GM18520 (cell line): ENCODE data around the gene CISH.

Source experiments
- ATAC-seq: cut with Tn5 transposase; IDR thresholded peaks from one replicate; pipeline ENCODE4 v1.9.1; 2021; ENCODE audit not compliant: unreplicated experiment

Gene CISH, protein sequence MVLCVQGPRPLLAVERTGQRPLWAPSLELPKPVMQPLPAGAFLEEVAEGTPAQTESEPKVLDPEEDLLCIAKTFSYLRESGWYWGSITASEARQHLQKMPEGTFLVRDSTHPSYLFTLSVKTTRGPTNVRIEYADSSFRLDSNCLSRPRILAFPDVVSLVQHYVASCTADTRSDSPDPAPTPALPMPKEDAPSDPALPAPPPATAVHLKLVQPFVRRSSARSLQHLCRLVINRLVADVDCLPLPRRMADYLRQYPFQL

DNA sequence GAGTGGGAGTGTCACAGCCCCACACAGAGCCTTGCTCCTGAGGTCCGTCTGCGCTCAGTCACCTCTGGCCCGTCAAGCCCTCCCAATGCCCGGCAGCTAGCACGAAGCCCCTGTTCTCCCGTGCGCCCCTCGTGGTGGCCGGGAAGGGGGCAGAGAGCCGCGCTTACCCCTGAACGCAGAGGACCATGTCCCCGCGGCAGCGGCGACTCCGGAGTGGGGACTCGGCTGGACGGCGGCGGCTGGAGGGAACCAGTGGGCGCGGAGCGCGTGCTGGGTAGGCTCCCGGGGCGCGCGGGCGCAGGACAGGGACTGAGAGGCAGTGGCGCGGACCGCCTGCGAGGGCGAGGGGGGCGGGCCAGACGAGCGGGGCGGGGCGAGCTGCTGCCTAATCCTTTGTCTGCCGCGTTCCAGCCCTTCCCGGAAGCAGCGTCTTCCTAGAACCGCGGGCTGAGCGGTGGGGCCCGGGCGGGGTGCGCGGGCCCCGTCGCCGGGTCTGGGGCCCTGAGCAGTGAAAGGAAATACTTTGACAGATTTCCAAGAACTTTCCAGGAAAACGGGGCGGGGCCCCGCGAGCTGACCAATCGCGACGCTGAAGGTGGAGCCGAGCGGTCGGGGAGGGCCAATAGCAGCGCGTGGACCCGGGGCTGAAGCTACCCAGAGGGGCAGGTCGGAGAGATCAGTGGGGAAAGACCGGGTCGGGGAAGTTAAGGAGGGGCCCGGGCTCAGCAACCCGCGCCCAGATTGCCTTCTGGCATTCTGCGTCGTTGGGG is at the start of gene CISH:
TSS of gene CISH (minus strand) at position 311 of the 770 bp plus-strand sequence. CDS start at position 187, 124 bp downstream.
- peak; percentile 51 for ATAC-seq

DNA sequence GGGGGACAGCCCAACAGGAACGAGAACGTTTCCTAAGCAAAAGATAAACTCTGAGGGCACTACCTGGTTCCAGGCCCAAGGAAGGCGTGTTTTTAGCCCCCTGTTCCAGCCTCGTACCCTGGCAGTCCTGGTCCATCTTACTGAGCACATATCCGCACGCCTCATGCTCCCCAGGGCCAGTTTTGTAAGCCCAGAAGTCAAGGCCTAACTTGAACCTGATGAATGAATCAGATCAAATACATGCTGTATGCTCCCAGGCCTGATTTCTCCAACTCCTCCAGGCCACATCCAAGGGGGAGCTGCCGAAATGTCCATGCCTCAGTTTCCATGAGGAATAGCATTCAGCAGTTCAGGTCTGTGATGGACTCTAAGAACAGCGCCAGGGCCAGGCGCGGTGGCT is 48.8 kb upstream of the CISH start:
- no peak for ATAC-seq

DNA sequence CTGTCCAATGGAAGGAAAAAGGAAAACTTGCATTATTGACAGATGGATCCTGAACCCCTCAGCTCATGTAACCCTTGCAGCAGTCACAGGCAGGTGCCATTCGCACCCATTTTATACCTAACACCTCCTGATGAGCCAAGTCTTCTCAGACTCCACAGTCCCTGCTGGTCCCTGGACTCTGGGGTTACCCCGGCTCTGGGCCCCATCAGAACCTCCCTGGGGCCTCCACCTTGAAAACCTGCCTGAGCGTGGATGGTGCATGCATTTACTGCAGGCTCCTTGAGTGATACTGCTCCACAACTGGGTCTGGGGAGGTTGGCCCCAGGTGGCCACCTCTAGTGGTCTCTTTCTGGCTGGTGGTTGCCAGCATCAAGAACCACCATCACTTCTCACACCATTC is 47.3 kb upstream of the CISH start:
- ATAC-seq = no peak

DNA sequence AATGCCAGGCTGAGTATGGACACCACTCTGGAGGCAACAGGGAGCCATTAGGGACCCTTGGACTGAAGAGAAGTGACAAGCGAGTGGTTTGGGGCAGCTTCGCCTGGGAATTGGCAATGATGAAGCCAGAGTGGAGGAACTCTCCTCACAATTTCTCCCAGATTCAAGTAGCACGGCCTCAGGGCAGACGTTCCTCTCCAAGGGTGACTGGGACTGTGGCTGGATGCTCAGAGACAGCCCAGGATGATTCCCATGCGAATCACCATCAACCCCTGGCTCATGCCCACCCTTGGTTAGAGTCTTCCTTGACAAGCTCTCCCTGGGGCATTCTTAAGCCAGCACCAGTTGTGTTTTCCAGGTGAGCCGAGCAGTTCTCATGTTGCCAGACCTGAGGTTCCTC is 46.8 kb upstream of the CISH start:
- no peak for ATAC-seq

DNA sequence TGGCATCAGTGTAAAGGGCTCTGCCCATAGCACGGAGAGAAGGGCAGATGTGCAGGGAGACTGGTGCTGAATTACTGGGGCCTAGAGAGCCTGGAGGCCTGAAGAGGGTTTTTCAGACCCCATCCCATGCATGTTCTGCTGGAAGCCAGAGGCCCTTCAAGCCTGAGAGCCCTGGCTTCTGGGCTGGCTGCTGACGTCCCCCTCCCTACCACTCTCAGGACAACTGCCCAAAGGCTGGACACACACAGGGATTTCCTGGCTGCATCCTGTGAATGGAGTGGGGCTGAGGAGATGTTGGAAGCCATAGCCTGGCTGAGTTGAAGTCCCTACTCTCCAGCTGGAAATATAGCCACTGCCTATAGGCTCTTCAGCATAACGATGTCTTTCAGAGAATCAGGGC is 46.2 kb upstream of the CISH start:
- no peak for ATAC-seq

DNA sequence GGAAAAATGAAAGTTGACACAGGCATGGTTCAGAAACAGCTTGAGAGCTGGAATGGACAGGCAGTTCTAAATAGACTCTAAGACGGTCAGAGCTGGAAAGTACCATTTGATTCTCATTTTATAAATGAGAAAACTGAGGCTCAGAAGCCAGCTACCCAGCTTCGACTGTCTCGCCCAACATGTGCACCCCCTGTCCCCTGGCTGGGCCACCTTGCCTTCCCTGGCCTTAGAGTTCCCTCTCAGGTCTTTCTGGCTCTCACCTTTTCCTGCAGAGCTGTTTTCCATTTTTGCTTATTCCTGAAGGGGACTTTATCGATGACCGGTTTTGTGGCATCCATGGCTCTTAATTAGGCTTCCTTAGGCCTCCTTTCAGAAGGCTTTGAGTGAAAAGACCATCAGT is 45.8 kb upstream of the CISH start:
- ATAC-seq = no peak

DNA sequence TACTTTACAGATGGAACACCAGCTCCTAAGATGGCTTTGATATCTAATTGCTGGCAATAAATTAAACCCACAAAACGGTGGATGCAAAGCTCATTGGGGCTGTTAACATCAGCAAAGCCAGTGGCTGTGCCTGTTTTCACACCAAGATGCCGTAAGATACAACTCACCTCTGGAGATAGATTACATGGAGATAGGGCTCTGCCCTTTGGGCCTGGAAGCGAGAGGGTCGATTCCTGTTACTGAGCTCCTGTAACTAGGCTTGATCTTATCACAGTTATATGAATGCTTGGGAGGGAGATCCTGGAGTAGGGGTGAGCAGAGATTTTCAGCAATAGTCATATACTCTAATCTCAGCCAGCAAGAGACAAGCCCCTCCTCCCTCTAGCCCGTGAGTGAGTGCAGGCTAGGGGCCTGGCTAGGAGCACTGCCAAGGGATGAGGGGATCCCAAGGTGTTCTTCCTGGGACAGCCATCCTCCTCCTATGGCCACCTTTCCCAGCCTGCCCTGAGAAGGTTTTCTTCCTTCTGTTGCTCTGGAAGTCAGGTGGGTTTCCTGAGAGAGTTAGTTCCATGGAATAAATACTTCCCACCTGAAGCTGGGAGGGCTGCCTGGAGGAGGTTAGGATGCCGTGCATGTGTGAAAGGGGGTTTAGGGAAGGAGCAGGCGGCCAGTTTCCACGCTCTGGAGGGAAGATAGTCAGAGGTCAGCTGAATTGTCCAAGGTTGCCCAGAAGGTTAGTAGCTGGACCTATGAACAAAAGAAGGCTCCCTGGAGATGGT is 45.0 kb upstream of the CISH start:
- ATAC-seq = no peak

DNA sequence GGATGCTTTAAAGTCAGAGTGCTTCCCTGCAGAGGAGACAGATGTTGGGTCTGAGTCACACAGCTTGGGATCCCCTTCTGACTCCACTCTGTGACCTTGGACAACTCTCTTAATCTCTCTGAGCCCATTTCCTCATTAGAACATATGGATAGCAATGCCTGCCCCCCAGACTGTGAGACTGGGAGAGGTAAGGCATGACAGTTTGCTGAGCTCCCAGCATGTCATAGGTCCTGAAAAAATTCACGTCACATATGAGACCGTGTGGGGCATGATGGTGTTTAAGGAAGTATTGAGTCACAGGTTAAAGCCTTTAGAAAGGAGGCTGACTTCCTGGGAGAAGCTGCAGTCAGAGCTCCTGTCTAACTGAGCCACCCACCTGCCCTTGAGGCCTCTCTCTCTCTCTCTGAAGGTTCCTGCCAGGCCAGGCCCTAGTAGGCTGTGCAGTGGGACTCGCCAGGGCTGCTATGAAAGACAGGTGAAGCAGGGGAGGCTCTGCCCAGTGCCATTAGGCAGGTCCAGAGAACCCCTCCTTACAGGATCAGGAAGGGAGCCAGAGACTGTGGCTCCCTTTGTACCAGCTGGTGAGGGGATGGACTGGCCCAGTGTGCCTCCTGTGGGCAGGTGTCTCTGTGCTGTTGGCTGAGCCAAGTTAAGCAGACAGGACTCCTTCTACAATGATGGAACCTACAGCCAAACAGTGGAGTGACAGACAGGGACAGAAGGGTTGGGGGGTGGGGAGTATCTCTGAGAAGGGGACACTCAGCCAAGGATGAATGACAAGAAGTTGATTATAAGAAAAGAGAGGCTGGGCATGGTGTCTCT is 43.6 kb upstream of the CISH start:
- no peak for ATAC-seq

DNA sequence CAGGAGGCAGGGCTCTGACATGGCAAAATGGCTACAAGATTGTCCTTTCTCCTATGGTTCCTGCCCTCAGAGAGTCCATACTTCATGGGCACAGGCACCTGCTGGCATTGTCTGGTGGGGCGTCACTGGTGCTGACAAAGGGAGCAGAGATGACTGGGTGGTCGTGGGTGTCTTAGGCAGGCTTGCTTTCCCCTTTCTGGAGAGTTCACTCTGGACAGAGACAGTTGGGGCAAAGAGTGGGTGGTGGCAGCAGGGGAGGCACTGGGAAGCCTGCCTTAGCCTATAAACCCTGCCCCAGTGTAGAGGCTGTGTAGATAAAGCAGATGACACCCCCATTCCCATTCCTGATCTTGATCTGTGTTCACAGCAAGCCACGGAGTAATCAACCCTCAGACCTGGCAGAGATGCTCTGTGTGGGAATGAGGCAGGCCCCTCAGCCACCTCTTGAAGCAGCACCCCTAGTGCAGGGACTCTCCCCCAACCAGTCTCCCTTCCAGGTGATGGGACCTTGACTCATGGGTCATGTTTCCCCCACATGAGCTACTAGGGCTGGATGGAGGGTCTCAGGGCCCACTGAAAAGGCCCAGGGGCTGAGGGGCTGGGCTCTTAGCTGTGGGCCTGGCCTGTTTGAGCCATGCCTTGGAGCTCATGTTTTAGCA is 42.5 kb upstream of the CISH start:
- no peak for ATAC-seq

DNA sequence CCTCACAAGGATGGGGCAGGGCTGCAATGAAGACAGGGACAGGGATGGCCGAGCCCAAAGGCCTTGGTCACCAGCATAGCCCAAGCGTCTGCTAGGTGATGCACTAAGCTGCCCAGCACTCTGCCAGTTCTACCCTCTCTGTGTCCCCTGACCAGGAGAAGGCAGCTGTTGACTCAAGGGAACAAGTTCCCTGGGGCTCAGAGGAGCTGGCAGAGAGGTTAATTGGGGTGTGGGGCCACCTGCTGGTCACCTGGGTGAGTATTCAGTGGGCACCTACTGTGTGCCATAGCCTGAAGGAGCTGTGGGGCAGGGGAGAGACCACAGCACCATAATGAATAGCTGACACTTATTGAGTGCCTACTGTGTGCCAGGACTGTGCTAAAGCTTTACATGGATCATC is 41.1 kb upstream of the CISH start:
- ATAC-seq = no peak

DNA sequence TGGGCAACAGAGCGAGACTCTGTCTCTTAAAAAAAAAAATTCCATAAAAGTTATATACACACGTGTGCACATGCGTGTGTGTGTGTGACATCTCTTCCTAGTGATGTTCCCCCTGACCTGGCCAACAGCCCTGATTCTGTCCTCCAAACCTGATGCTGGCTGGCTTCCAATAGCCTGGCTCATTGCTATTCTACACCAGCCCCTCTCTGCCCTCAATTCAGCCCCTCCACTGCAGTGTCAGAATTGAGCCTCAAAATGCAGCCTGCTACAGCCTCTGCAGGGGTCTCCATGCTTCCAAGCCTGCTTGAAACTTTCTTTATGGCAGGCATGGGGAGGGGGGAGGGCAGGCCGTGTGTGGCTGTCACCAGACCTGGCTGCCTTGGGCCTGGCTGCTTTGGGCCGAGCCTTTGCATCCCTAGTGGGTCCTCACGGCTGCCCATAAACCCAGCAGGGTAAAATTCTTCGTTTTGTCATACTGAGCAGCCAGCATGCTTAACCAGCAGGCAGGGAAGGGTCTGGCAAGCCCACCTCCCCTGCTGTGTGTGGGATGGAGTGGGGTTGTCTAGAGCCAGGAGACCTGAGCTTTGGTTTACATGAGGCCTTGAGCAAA is 40.5 kb upstream of the CISH start:
- ATAC-seq = no peak

DNA sequence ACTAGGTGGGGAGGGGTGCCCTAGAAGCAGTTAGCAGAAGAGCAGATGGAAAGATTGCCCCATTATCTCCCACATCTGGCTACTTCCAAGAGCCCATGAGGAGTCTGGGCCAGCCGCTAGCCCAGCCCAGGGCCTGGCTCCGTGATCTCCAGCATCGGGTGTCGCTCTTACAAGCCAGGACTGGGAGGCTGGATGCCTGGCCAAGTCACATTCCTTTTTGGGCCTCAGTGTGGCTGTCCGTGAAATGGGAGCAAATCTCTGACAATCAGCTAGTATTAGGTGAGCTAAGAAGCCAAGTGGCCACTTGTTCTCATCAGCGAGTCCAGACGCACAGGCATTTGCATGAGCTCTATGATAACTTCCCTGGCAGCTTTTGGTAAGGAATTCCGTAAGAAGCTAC is 39.9 kb upstream of the CISH start:
- ATAC-seq = no peak

DNA sequence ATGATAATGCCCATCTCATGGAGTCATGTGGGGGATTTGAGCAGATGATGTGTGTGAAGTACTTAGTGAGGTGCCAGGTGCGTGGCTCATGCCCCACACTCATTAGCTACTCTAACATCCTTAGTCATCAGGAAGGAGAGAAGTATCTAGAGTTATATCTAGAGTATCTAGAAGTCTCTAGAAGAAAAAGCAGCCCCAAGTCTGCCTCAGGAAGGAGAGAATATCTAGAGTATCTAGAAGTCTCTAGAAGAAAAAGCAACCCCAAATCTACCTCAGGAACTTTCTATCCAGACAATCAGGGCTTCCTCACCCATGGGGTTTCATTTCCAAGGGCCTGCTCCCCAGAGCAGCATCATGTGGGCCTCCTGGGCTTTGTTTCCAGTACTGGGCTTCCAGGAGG is 38.4 kb upstream of the CISH start:
- ATAC-seq = no peak

DNA sequence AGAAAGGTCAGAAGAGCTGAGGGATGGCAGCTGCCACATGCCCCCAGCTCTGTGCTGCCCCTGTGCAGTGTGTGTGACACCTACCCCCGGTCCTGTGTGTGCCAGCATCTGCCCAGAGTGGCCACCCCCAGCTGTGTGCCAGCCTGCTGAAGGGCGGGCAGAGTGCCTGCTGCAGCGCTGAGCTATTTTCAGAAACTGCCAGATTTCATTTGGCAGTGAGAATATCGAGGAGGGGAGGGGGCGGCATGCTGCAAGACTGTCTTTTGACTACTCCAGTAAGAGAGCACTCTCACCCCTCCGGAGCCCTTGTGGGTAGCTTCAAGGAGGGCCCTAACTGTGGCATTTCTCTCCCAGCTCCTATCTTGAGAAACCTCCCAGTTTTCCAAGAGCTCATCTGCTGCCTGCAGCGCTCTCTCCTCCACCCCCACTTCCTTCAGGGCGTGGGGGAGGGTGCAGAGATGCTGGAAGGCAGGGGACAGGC is 37.9 kb upstream of the CISH start:
- no peak for ATAC-seq

DNA sequence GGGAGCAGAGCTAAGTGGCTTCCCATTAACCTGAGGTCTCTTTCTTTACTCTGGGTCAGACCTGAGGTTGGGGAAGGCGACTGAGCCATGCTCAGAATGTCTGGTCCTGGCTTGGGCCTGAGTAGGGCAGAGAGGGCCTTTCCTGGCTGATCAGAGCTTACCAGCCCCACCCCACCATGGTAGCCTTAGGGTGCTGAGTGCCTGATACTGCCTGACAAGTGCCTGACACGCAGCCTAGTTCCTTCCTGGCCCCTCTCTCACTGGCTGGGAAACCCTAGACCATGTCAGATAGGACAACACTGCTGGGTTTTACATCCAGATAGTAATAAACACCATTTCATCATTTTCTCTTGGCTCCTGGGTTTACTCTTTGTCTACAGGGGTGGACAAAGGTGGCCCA is 37.4 kb upstream of the CISH start:
- ATAC-seq = no peak

DNA sequence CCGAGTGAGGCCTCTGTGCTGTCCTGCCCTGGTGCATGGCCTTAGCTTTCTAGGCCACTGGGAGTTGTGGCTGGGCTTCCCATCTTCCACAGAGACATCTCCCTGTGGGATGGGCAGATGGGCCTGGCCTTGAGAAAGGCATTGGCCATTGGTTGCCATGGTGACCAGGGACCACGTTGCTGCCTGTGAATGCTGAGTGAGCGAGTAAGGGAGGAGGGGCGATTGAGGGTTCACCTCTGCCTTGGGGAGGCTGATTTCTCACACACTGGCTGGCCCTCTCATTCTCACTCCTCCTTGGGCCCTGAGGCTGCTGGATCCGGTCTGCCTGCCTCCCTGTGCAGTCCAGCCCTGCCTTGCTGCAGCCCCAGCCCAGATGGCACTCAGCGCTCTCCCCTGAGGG is 36.7 kb upstream of the CISH start:
- ATAC-seq = no peak

DNA sequence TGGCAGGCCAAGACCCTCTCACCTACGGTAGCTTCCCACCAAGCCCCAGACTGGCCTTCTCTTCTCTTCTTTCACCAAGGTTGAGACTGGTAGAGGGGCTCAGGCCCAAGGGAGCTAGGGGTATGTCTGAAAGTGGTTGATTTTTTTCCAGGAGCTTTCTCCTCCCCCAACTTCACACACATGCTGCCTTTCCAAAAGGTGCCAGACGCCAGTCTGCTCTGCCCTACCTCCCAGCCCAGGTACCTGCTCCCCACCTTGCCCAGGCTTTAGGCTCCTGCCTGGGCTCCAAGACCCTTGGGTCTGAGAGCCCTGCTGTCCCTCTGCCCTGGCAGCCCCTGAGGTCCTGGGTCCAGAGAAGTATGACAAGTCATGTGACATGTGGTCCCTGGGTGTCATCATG is 33.8 kb upstream of the CISH start:
- no peak for ATAC-seq

DNA sequence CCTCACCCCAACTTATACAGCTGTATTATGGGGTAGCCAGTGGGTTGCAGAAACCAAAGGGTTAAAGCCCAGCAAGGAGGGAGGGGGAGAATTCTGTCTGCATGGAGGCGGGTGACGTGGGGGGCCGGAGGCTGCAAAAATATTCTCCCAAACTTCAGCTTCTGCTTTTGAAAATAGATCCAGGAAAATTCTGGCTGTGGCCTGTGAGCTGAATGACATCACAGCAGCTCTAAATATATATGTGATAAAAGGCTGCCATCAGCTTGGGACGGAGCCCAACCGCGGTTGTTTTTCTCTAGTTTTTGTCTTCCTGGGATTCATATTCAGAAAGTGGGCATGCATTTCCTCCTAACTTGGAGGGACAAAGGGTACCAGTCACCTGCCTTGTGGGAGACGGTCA is 33.0 kb upstream of the CISH start:
- ATAC-seq = no peak

DNA sequence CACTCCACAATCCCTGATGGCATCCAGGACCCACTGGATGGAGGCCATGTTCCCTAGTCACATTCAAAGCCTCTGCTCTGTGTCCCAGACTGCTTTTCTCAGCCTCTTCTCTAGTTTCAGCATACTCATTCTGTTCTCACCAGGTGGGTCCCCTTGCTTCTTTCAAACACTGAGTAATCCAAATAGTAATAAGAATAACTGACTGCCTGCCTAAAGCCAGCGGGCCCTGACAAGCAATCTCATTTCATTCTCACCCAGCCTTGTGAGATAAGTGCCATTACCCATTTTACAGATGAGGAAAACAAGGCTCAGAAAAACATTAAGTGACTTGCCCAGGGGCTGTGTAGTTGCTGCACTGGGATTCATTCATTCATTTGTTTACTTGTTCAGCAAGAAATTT is 30.8 kb upstream of the CISH start:
- ATAC-seq = no peak

DNA sequence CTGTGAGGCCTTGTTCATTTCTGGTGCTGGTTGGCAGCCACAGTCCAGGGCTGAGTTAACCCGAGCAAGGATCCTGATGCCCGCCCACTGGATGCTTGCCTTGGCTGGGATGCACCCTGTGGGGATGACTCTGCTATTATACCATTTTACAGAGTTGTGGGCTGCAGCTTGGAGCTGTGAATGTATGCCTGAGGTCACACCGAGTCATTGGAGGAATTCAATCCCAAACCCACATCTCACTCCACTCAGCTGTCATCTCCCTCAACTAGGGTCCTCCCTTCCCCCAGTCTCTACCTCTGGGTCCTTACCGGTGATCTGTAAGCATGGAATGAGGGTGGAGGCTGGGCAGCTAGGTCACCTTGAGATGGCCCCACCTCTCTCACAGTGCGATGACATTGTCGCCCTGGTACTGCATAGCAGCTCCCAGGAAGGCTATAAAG is 27.5 kb upstream of the CISH start:
- no peak for ATAC-seq
